Muscle layer of colon (tissue), 2 donors: ENCODE data around the gene INSRR.

ENCODE experiments used
- H3K27ac ChIP-seq: one replicate; pipeline ENCODE4 v1.7.0; 2013; ENCODE audit warnings: low read depth, mild to moderate bottlenecking, low read length, moderate library complexity
- H3K27me3 ChIP-seq, 2 donors: one replicate each; pipeline ENCODE4 v1.7.0; 2013; ENCODE audit warnings: low read length in 2 of 2, mild to moderate bottlenecking in 2 of 2; ENCODE audit not compliant: insufficient read depth in 2 of 2, control insufficient read depth in 1 of 2
- H3K36me3 ChIP-seq: one replicate; pipeline ENCODE4 v1.7.0; 2013; ENCODE audit warnings: mild to moderate bottlenecking, low read length; ENCODE audit not compliant: insufficient read depth
- H3K4me1 ChIP-seq: one replicate; pipeline ENCODE4 v1.7.0; 2013; ENCODE audit warnings: mild to moderate bottlenecking, low read length; ENCODE audit not compliant: insufficient read depth
- H3K4me3 ChIP-seq, 2 donors: one replicate each; pipeline ENCODE4 v1.7.0; 2013; ENCODE audit warnings: low read length in 2 of 2, low read depth in 1 of 2, mild to moderate bottlenecking in 1 of 2, moderate library complexity in 1 of 2
- H3K9ac ChIP-seq: one replicate; pipeline ENCODE4 v1.7.0; 2013; ENCODE audit warnings: low read length
- H3K9me3 ChIP-seq: one replicate; pipeline ENCODE4 v1.7.0; 2013; ENCODE audit warnings: mild to moderate bottlenecking, low read length
- donor health status: abdominal sarcoma.
- donor health status: Adenocarcinoma of cecum.

INSRR gene

GRCh38 chr1:156892190-156893047, 33.5 kb upstream of the INSRR start:
- peaks cover 6% of the 10 kb centered on the region for H3K4me1 ChIP-seq
- no peaks in the 10 kb centered on the region for H3K9me3 ChIP-seq
- peak overlapping the region in 1 of 2 donors; percentile 14 for H3K4me3 ChIP-seq
- H3K27ac ChIP-seq, result no peak overlapping the region
- peaks cover 5 to 34% of the 10 kb centered on the region in 2 donors for H3K27me3 ChIP-seq
- no peaks in the 10 kb centered on the region for H3K36me3 ChIP-seq
- H3K9ac ChIP-seq, result no peak overlapping the region

DNA sequence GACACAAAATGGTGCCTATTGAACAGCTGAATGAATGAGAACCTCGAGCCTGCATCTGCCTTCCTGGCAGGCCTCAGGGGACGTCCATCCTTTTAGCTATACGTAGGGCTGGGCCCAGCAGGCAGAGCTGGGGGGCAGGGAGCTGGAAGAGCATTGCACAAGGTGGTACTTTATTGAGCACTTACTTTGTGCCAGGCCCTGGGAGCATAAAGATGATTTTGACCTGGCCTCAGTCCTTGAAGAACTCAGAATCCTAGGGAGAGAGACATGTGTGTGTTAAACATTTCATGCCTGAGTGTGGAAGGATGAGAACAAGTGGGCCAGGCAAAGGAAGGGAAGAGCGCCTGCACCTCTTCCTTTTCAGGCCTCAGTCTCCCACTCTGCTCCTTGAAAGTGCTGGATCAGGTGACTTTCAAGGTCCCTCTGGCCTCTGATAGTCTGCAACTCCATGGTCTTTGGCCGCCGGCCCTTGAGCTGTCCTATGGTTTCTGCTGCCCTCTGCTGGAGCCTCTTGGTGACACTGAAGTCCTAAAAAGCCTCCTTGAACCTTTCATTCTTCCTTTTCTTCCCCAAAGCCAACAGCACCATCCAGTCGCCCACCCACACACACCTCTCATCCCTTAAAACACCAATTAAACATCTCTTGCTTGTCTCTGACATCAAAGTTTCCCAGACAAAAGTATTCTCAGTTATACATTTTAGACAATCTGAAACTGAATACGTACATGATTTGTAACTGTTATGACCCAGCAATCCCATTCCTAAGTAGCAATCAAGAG, 31.1 kb upstream of the INSRR start:
- Histone ChIP-seq H3K36me3 (no peaks in the 10 kb centered on the region), H3K9me3 (no peaks in the 10 kb centered on the region), H3K27ac (no peak overlapping the region), H3K9ac (no peak overlapping the region), H3K27me3 (peaks cover 5 to 30% of the 10 kb centered on the region in 2 donors), H3K4me1 (no peaks in the 10 kb centered on the region), H3K4me3 (no peak overlapping the region)

GRCh38 chr1:156887734-156888133, 28.8 kb upstream of the INSRR start:
- peaks cover 0 to 21% of the 10 kb centered on the region in 2 donors for H3K27me3 ChIP-seq
- no peaks in the 10 kb centered on the region for H3K36me3 ChIP-seq
- H3K27ac ChIP-seq, result no peak overlapping the region
- H3K4me3 ChIP-seq, result no peak overlapping the region
- no peak overlapping the region for H3K9ac ChIP-seq
- no peaks in the 10 kb centered on the region for H3K4me1 ChIP-seq
- no peaks in the 10 kb centered on the region for H3K9me3 ChIP-seq

DNA sequence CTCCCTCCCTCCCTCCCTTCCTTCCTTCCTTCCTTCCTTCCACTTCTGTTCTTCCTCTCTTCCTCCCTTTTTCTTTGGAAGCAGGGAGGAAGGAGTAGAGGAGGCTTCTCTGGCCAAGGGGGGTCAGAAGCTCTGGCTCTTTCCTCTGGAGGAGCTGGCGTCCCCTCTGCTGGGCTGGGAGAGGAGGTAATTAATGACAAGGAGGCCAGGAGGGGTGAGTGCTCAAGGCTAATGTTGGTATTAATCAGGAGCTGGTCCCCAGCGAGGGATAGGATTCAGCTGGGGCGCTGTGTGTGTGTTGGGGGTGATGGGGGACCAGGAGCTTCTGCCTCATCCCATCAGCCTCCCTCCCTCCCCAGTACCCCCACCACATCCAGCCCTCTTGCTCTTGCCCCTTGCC, 28.4 kb upstream of the INSRR start:
- Histone ChIP-seq H3K4me3 (no peak overlapping the region), H3K9me3 (no peaks in the 10 kb centered on the region), H3K27ac (no peak overlapping the region), H3K27me3 (peaks cover 0 to 22% of the 10 kb centered on the region in 2 donors), H3K9ac (no peak overlapping the region), H3K4me1 (no peaks in the 10 kb centered on the region), H3K36me3 (no peaks in the 10 kb centered on the region)

DNA sequence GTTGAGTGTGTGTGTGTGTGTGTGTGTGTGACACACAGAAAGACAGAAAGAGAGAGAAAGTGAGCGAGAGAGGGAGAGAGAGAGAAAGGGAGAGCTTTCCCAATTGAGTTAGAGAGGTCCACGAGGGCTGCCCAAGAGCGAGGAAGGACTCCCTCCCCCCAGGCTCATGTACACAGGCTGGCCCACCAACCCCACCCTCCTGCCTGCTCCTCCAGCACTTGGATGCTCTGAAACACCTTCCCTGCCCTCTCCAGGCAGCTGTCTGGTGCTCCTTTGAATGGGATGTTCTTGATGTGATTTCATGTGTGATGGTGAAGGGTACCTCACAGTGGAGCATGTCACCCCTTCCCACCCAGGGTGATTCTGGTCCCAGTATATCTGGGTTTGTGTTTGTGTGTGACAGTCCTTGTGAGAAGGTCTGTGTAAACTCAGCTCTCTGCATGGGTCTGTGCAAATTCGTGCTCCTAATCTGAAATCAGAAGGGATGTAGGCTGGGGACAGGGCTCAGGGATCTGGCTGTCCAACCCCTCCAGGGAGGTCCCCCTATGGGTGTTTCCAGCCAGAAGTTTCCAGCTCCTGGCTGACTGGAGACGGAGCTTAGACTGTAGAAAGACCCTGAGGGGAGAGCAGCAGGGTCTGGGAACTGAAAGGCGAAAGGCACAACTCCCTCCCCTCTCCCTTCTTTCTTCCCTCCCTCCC, 27.8 kb upstream of the INSRR start:
- Histone ChIP-seq H3K4me3 (no peak overlapping the region), H3K36me3 (no peaks in the 10 kb centered on the region), H3K27ac (no peak overlapping the region), H3K4me1 (no peaks in the 10 kb centered on the region), H3K27me3 (peaks cover 0 to 22% of the 10 kb centered on the region in 2 donors), H3K9me3 (no peaks in the 10 kb centered on the region), H3K9ac (no peak overlapping the region)

DNA sequence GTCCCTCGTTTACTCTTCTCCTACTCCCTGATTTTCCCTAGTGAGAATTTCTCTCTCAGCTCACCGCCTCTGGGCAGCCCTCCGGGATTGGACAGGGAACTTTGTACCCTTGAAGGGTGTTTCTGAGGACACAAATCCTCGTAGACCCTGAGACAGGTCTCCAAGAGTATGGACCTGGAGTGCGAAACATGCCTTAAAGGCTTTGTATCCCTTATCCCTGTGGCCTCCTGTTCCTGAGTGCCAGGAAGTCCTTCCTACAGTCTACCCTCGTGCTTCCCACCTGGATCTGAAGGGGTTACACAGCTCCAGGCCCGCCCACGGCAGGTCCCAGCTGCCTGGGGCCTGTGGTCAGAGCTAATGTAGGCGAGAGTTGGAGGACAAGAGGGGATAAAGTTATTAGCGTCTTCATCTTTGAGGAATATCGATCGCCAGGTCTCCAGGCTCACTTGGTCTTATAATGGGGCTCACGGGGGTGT, 27.0 kb upstream of the INSRR start:
- Histone ChIP-seq H3K9me3 (no peaks in the 10 kb centered on the region), H3K36me3 (no peaks in the 10 kb centered on the region), H3K4me3 (no peak overlapping the region), H3K27me3 (peaks cover 0 to 22% of the 10 kb centered on the region in 2 donors), H3K9ac (no peak overlapping the region), H3K27ac (no peak overlapping the region), H3K4me1 (no peaks in the 10 kb centered on the region)

GRCh38 chr1:156885314-156885713, 26.4 kb upstream of the INSRR start:
- Histone ChIP-seq H3K27ac (no peak overlapping the region), H3K4me1 (no peaks in the 10 kb centered on the region), H3K9ac (no peak overlapping the region), H3K9me3 (no peaks in the 10 kb centered on the region), H3K27me3 (peaks cover 0 to 22% of the 10 kb centered on the region in 2 donors), H3K36me3 (no peaks in the 10 kb centered on the region), H3K4me3 (no peak overlapping the region)

GRCh38 chr1:156884560-156885184, 25.8 kb upstream of the INSRR start:
- Histone ChIP-seq H3K27ac (no peak overlapping the region), H3K4me3 (no peak overlapping the region), H3K36me3 (no peaks in the 10 kb centered on the region), H3K9ac (no peak overlapping the region), H3K27me3 (peaks cover 0 to 22% of the 10 kb centered on the region in 2 donors), H3K4me1 (no peaks in the 10 kb centered on the region), H3K9me3 (no peaks in the 10 kb centered on the region)

- Histone ChIP-seq H3K27me3 (peaks cover 0 to 22% of the 10 kb centered on the region in 2 donors), H3K9me3 (no peaks in the 10 kb centered on the region)
These were observed 25.0 kb upstream of the INSRR start for GRCh38 chr1:156883919-156884318.

GRCh38 chr1:156882543-156882942, 23.6 kb upstream of the INSRR start:
- Histone ChIP-seq H3K27ac (no peak overlapping the region), H3K9ac (no peak overlapping the region), H3K4me3 (no peak overlapping the region), H3K36me3 (no peaks in the 10 kb centered on the region), H3K9me3 (no peaks in the 10 kb centered on the region), H3K27me3 (peaks cover 0 to 15% of the 10 kb centered on the region in 2 donors), H3K4me1 (no peaks in the 10 kb centered on the region)

More at GRCh38 chr1:156883919-156884318, 25.0 kb upstream of the INSRR start:
- H3K9ac ChIP-seq, result no peak overlapping the region
- H3K4me1 ChIP-seq, result no peaks in the 10 kb centered on the region
- no peaks in the 10 kb centered on the region for H3K36me3 ChIP-seq
- no peak overlapping the region for H3K27ac ChIP-seq
- no peak overlapping the region for H3K4me3 ChIP-seq

DNA sequence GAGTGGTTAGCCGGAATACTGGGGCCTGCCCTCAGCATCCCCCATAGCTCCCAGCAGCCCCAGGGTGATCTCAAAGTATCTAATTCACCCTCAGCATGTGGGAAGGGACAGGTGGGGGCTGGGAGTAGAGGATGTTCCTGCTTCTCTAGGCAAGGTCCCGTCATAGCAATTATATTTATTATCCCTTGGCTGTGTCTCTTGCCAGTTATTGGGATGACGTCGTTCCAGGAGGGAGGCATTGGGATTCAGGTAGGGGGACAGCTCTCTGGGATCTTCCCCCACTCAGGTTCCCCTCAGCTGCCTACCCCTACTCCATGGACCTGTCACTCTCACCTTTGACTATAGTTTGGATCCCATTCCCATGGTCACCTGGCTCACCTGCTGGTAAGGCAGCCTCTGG, 22.7 kb upstream of the INSRR start:
- Histone ChIP-seq H3K27me3 (peaks cover 0 to 13% of the 10 kb centered on the region in 2 donors), H3K4me1 (no peaks in the 10 kb centered on the region), H3K27ac (no peak overlapping the region), H3K4me3 (no peak overlapping the region), H3K36me3 (no peaks in the 10 kb centered on the region), H3K9me3 (no peaks in the 10 kb centered on the region), H3K9ac (no peak overlapping the region)
